Tibial nerve (tissue), 3 donors: ENCODE data around the gene JADE3.

ENCODE experiments used
- CTCF ChIP-seq, 5 experiments: fragments of 200-600 bp in 3 of 5; fragments of 450-650 bp in 2 of 5; sonication (generic) in 3 of 5; IDR thresholded peaks; one replicate each; pipeline ENCODE4 v1.5.1; 2016 to 2019; ENCODE audit warnings: antibody characterized with exemption in 5 of 5, mild to moderate bottlenecking in 3 of 5, moderate library complexity in 2 of 5
- POLR2A ChIP-seq, 2 donors: fragments of 450-650 bp; IDR thresholded peaks; one replicate each; pipeline ENCODE4 v1.6.1; 2017; ENCODE audit warnings: antibody characterized with exemption in 2 of 2, mild to moderate bottlenecking in 2 of 2, moderate library complexity in 2 of 2

GRCh38 chrX:47078129-47079043, 166.2 kb downstream of the JADE3 start, which contains the start of gene RGN:
- TF ChIP-seq POLR2A (IDR thresholded peaks at IDR 0.05): no peak
- TF ChIP-seq CTCF (IDR thresholded peaks at IDR 0.05): no peak
